Keratinocyte (primary cell): ENCODE measurements around the gene RECK.

Experiments used
- EZH2 ChIP-seq: IDR thresholded peaks from one replicate; pipeline ENCODE4 v1.6.1; 2012; ENCODE audit warnings: inconsistent platforms, mild to moderate bottlenecking, low read length, moderate library complexity
- TF ChIP-seq, protein P1 (sequence below), 3 experiments: IDR thresholded peaks in 1 of 3; conservative IDR thresholded peaks in 1 of 3; optimal IDR thresholded peaks in 1 of 3; 2 replicates in 2 of 3; 3 replicates in 1 of 3; pipeline versions ENCODE3 to v1.5.1; 2011; ENCODE audit warnings: low read length in 3 of 3, mild to moderate bottlenecking in 3 of 3, moderate library complexity in 2 of 3, control low read depth in 1 of 3, inconsistent platforms in 1 of 3; ENCODE audit not compliant: insufficient read depth in 2 of 3; ENCODE audit errors: extremely low read depth in 1 of 3

GRCh38 chr9:36153746-36154145 lies 117.0 kb downstream of the RECK start:
- TF ChIP-seq, protein P1, sequence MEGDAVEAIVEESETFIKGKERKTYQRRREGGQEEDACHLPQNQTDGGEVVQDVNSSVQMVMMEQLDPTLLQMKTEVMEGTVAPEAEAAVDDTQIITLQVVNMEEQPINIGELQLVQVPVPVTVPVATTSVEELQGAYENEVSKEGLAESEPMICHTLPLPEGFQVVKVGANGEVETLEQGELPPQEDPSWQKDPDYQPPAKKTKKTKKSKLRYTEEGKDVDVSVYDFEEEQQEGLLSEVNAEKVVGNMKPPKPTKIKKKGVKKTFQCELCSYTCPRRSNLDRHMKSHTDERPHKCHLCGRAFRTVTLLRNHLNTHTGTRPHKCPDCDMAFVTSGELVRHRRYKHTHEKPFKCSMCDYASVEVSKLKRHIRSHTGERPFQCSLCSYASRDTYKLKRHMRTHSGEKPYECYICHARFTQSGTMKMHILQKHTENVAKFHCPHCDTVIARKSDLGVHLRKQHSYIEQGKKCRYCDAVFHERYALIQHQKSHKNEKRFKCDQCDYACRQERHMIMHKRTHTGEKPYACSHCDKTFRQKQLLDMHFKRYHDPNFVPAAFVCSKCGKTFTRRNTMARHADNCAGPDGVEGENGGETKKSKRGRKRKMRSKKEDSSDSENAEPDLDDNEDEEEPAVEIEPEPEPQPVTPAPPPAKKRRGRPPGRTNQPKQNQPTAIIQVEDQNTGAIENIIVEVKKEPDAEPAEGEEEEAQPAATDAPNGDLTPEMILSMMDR (optimal IDR thresholded peaks at IDR 0.05 in 1 of 3, IDR thresholded peaks at IDR 0.05 in 1 of 3, conservative IDR thresholded peaks at IDR 0.05 in 1 of 3; ENCODE audit: extremely low read depth in 1 of 3, insufficient read depth in 2 of 3, low read length in 3 of 3) = no peak
- TF ChIP-seq EZH2 = no peak
